PC-9 (cell line): Measurements from ENCODE around the gene REEP2. TPM values are rescaled to one million over a fixed set of nuclear protein-coding genes. Genes with fewer than 3 reads are reported as not detected.
A peak's percentile ranks its signal among the peaks of the same experiment; 100 is the strongest.

Experiments
- BruUV-seq: library from RNA; stranded (reverse); fragments of 400-500 nt; replicated peaks from 2 replicates; lab custom pipeline; 2021; lab: Mats Ljungman, UMichigan
- CTCF ChIA-PET: fragments of 300-600 bp; sonication (Branson Sonifier 250); formaldehyde crosslinking; loops from one replicate; lab custom pipeline; 2022; ENCODE audit warnings: antibody characterized with exemption; lab: Charles Lee
- POLR2A ChIA-PET: fragments of 300-600 bp; sonication (Branson Sonifier 250); formaldehyde crosslinking; loops from one replicate; lab custom pipeline; 2022; ENCODE audit warnings: antibody characterized with exemption; ENCODE audit not compliant: unreplicated experiment; lab: Charles Lee
- DNase-seq, 2 experiments: peaks; one replicate each; pipeline versions ENCODE4 v3.0.0 to v3.0.0-alpha.2; 2015 to 2022; ENCODE audit warnings: mixed read lengths in 1 of 2
- H2AFZ ChIP-seq: fragments of 200-600 bp; sonication (generic); 2 replicates; pipeline ENCODE4 v1.8.1; 2017; ENCODE audit warnings: antibody characterized with exemption
- H3F3A ChIP-seq: fragments of 200-600 bp; sonication (generic); 2 replicates; pipeline ENCODE4 v1.8.1; 2017; ENCODE audit warnings: antibody characterized with exemption, mild to moderate bottlenecking, low read depth; ENCODE audit not compliant: insufficient read depth
- H3K27ac ChIP-seq: fragments of 200-600 bp; sonication (generic); 2 replicates; pipeline ENCODE4 v1.6.1; 2016; ENCODE audit warnings: mixed run types
- H3K27me3 ChIP-seq: fragments of 200-600 bp; sonication (generic); 2 replicates; pipeline ENCODE4 v1.6.1; 2016; ENCODE audit warnings: low read depth, mixed run types; ENCODE audit not compliant: insufficient read depth
- H3K36me3 ChIP-seq: fragments of 200-600 bp; sonication (generic); 2 replicates; pipeline ENCODE4 v1.6.1; 2016; ENCODE audit warnings: low read depth, mixed run types
- H3K4me1 ChIP-seq: fragments of 200-600 bp; sonication (generic); replicated peaks from 2 replicates; pipeline ENCODE4 v1.6.1; 2016; ENCODE audit warnings: mixed run types; ENCODE audit not compliant: insufficient read depth
- H3K4me2 ChIP-seq: fragments of 200-600 bp; sonication (generic); 2 replicates; pipeline ENCODE4 v1.6.1; 2017; ENCODE audit warnings: mixed run types
- H3K4me3 ChIP-seq: fragments of 200-600 bp; sonication (generic); 2 replicates; pipeline ENCODE4 v1.6.1; 2016; ENCODE audit warnings: mixed run types
- H3K79me2 ChIP-seq: fragments of 200-600 bp; sonication (generic); 2 replicates; pipeline ENCODE4 v1.6.1; 2017; ENCODE audit warnings: low read depth, mixed run types
- H3K9me2 ChIP-seq: fragments of 200-600 bp; sonication (generic); 2 replicates; pipeline ENCODE4 v1.8.1; 2017; ENCODE audit warnings: mild to moderate bottlenecking; ENCODE audit not compliant: insufficient read depth
- H3K9me3 ChIP-seq: fragments of 200-600 bp; sonication (generic); 2 replicates; pipeline ENCODE4 v1.8.1; 2016; ENCODE audit warnings: low read depth; ENCODE audit not compliant: insufficient read depth
- H4K20me1 ChIP-seq: fragments of 200-600 bp; sonication (generic); 2 replicates; pipeline ENCODE4 v1.8.1; 2017; ENCODE audit not compliant: insufficient read depth
- CTCF ChIP-seq: fragments of 200-600 bp; sonication (generic); conservative IDR thresholded peaks from 2 replicates; pipeline ENCODE4 v1.6.1; 2017; ENCODE audit warnings: mixed run types, antibody characterized with exemption, mild to moderate bottlenecking, moderate library complexity
- EZH2 ChIP-seq: fragments of 200-600 bp; sonication (generic); IDR thresholded peaks from 2 replicates; pipeline ENCODE4 v1.8.0; 2017; ENCODE audit warnings: antibody characterized with exemption, low read depth
- intact Hi-C: fragments of 100-400 bp; cut with micrococcal nuclease; formaldehyde crosslinking; loops from one replicate; pipeline ENCODE4 v1.10.0; 2022; ENCODE audit not compliant: unreplicated experiment
- total RNA-seq: library from RNA; stranded (reverse); gene quantifications from 2 replicates; pipeline ENCODE4 v1.2.3, GENCODE V29; 2021

The REEP2 gene
- total RNA-seq, 1 experiment from 2014 or later = 0.87 TPM

GRCh38 chr5:138466125-138466899 lies 27.5 kb downstream of the REEP2 start:
- Histone ChIP-seq H4K20me1 (peaks cover 18% of the 10 kb centered on the region), H3K4me1 (peaks cover 6% of the 10 kb centered on the region), H3K9me3 (no peaks in the 10 kb centered on the region), H3K4me3 (peak overlapping the region; percentile 80; the same call in 1 of the 2 replicates), H3K4me2 (peak overlapping the region; percentile 97), H3F3A (peaks cover 4% of the 10 kb centered on the region; the same call in 1 of the 2 replicates), H3K36me3 (no peaks in the 10 kb centered on the region), H3K27ac (no peak overlapping the region), H3K27me3 (no peaks in the 10 kb centered on the region), H3K9me2 (no peaks in the 10 kb centered on the region), H3K79me2 (no peaks in the 10 kb centered on the region), H2AFZ (no peak overlapping the region)
- TF ChIP-seq EZH2 (no peak), CTCF (no peak)
- intact Hi-C loops = no loop called here
- peak in 1 of 2 experiments; percentile 37 for DNase-seq
- POLR2A ChIA-PET = interaction anchor here (0.5 kb wide), 1 partner anchor 806 kb away, joined by 11 read pairs; no protein-coding TSS in a partner anchor
- CTCF ChIA-PET = interaction anchor here (0.6 kb wide), 1 partner anchor 61 kb away, joined by 4 read pairs; no protein-coding TSS in a partner anchor
- TSS peak; percentile 30 for BruUV-seq

GRCh38 chr5:138466900-138467710 lies 28.2 kb downstream of the REEP2 start:
- Histone ChIP-seq H2AFZ (no peak overlapping the region), H3K36me3 (no peaks in the 10 kb centered on the region), H3K9me3 (no peaks in the 10 kb centered on the region), H4K20me1 (peaks cover 18% of the 10 kb centered on the region), H3K27me3 (no peaks in the 10 kb centered on the region), H3F3A (no peaks in the 10 kb centered on the region), H3K4me1 (peaks cover 6% of the 10 kb centered on the region), H3K27ac (no peak overlapping the region), H3K9me2 (no peaks in the 10 kb centered on the region), H3K4me2 (peak overlapping the region; percentile 97), H3K79me2 (no peaks in the 10 kb centered on the region), H3K4me3 (no peak overlapping the region)
- ChIA-PET CTCF (no interaction called here), POLR2A (no interaction called here)
- no TSS peak for BruUV-seq
- intact Hi-C loops = no loop called here
- peak in 1 of 2 experiments; percentile 31 for DNase-seq
- TF ChIP-seq CTCF (no peak), EZH2 (no peak)

- BruUV-seq = no TSS peak
Observed at GRCh38 chr5:138467711-138468132, 28.9 kb downstream of the REEP2 start.

More at GRCh38 chr5:138467711-138468132, 28.9 kb downstream of the REEP2 start:
- Histone ChIP-seq H3K4me2 (no peak overlapping the region), H3K4me3 (no peak overlapping the region), H3K9me2 (no peaks in the 10 kb centered on the region), H4K20me1 (peaks cover 18% of the 10 kb centered on the region), H3K36me3 (no peaks in the 10 kb centered on the region), H3K27ac (no peak overlapping the region), H2AFZ (no peak overlapping the region), H3K4me1 (peaks cover 6% of the 10 kb centered on the region), H3K27me3 (no peaks in the 10 kb centered on the region), H3K9me3 (no peaks in the 10 kb centered on the region), H3K79me2 (no peaks in the 10 kb centered on the region), H3F3A (no peaks in the 10 kb centered on the region)
- no peak for DNase-seq
- ChIA-PET POLR2A (no interaction called here), CTCF (no interaction called here)
- no peak for TF ChIP-seq EZH2
- no peak for TF ChIP-seq CTCF
- intact Hi-C loops = no loop called here
